Mucosa of descending colon (tissue), 3 donors: ENCODE measurements around the gene ZNF358. TPM values are rescaled to one million over a fixed set of nuclear protein-coding genes. Genes with fewer than 3 reads are reported as not detected.
A peak's percentile ranks its signal among the peaks of the same experiment; 100 is the strongest.

Source experiments
- ATAC-seq: fragments of 200-7000 bp; cut with Tn5 transposase; one replicate; pipeline ENCODE4 v1.9.1; 2020; ENCODE audit warnings: mild to moderate bottlenecking, moderate library complexity
- DNase-seq, 3 donors: peaks; one replicate each; pipeline ENCODE4 v3.0.0-alpha.2; 2020
- H3K36me3 ChIP-seq: fragments of 200-600 bp; one replicate; pipeline ENCODE4 v1.8.0; 2021; ENCODE audit warnings: low read depth, mild to moderate bottlenecking
- H3K4me1 ChIP-seq: fragments of 200-600 bp; one replicate; pipeline ENCODE4 v1.8.0; 2021; ENCODE audit warnings: low read depth, mild to moderate bottlenecking
- H3K4me3 ChIP-seq: fragments of 200-600 bp; one replicate; pipeline ENCODE4 v1.8.0; 2021; ENCODE audit warnings: mild to moderate bottlenecking
- H3K9me3 ChIP-seq: fragments of 200-600 bp; one replicate; pipeline ENCODE4 v1.8.0; 2021; ENCODE audit warnings: mild to moderate bottlenecking
- intact Hi-C, 2 donors: fragments of 100-400 bp; cut with DNase I in 1 of 2; cut with micrococcal nuclease in 1 of 2; formaldehyde crosslinking; loops; one replicate each; pipeline versions ENCODE4 v1.11.0 to v1.11.1; 2022; cut with DNase I, micrococcal nuclease
- total RNA-seq, 3 donors: library from RNA; stranded (reverse); fragmentation: NEBNext Ultra II Directional in 2 of 3; extraction: Animal tissue kit (Norgen Biotek cat#: 25700) in 2 of 3; gene quantifications; one replicate each; pipeline versions ENCODE4 v1.2.1 to v1.2.4, GENCODE V29; 2021 to 2023
- TF ChIP-seq, protein P1 (sequence below): fragments of 200-600 bp; IDR thresholded peaks from one replicate; pipeline ENCODE4 v1.8.0; 2022; ENCODE audit warnings: antibody characterized with exemption, mild to moderate bottlenecking
- donor health status: DM: no; HTN: no; CAD: no; lungs with moderate emphysema.
- donor health status: DM: no; HTN: no; CAD: no.
- donor health status: DM: no; HTN: yes; CAD: no.

The ZNF358 gene
- total RNA-seq, 3 donors from 2014 or later: 31.7 to 88.8 (median 42.1) TPM

DNA sequence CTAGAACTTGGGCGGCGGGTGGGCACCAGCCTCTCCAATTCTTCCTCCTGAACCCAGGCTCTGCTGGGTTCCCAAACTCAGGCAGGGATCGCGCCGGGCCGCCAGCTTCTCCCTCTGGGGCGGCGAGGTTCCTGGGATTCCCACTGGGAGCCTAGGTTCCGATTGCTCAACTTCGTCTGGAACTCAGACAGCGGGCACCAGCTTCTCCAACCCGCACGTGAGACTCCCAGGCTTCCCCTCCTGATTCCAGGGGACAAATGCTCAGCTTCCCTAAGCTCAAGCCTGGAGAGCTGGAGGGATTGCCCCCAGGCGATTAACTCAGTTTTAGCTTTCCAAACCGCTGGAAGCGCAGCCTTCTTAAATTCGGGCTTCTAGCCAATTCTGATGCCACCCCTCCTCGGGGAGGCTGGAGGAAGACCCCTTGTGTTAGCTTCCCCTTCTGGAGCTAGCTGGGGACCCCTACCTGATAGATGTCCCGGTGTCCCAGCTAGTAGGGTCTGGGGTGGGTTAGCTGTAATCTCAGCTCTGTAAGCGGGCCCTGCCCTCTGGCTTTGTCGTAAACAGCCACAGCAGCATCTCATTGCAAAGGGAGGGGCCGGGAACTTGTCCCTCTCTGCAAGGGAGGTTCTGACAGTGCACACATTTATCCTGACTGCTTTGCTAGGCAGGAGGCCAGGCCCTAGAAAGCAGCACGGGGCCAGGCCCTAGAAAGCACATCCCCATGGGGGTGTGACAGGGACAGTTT, 7.2 kb downstream of the ZNF358 start:
- DNase-seq (peak in 1 of 3 donors; percentile 38), ATAC-seq (peak; percentile 16)
- intact Hi-C loops: no loop called here
- Histone ChIP-seq H3K36me3 (no peaks in the 10 kb centered on the region), H3K4me1 (peaks cover 18% of the 10 kb centered on the region), H3K4me3 (peak overlapping the region; percentile 39), H3K9me3 (no peaks in the 10 kb centered on the region)
- TF ChIP-seq, protein P1, sequence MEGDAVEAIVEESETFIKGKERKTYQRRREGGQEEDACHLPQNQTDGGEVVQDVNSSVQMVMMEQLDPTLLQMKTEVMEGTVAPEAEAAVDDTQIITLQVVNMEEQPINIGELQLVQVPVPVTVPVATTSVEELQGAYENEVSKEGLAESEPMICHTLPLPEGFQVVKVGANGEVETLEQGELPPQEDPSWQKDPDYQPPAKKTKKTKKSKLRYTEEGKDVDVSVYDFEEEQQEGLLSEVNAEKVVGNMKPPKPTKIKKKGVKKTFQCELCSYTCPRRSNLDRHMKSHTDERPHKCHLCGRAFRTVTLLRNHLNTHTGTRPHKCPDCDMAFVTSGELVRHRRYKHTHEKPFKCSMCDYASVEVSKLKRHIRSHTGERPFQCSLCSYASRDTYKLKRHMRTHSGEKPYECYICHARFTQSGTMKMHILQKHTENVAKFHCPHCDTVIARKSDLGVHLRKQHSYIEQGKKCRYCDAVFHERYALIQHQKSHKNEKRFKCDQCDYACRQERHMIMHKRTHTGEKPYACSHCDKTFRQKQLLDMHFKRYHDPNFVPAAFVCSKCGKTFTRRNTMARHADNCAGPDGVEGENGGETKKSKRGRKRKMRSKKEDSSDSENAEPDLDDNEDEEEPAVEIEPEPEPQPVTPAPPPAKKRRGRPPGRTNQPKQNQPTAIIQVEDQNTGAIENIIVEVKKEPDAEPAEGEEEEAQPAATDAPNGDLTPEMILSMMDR: no peak

DNA sequence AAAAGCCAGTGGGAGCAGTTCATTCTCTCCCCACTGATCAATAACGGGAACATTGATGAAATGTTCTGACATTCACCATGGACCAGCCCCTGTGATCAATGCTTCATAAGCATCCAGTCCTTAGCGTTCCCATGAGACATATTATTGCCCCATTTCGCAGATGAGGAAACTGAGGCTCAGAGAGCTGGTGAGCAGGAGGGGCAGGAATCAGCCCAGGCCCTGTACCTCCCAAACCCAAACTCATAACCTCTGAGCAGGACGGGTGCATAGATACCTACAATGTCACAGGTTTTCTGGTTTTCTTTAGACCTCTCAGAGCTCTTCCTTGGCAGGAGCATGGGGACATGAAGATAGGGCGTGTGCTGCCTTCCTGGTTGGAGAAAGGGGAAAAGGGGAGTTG, 8.6 kb downstream of the ZNF358 start:
- Histone ChIP-seq H3K4me3 (no peak overlapping the region), H3K36me3 (no peaks in the 10 kb centered on the region), H3K4me1 (peaks cover 18% of the 10 kb centered on the region), H3K9me3 (no peaks in the 10 kb centered on the region)
- DNase-seq (no peak), ATAC-seq (no peak)
- TF ChIP-seq, protein P1: no peak
- intact Hi-C loops: no loop called here

DNA sequence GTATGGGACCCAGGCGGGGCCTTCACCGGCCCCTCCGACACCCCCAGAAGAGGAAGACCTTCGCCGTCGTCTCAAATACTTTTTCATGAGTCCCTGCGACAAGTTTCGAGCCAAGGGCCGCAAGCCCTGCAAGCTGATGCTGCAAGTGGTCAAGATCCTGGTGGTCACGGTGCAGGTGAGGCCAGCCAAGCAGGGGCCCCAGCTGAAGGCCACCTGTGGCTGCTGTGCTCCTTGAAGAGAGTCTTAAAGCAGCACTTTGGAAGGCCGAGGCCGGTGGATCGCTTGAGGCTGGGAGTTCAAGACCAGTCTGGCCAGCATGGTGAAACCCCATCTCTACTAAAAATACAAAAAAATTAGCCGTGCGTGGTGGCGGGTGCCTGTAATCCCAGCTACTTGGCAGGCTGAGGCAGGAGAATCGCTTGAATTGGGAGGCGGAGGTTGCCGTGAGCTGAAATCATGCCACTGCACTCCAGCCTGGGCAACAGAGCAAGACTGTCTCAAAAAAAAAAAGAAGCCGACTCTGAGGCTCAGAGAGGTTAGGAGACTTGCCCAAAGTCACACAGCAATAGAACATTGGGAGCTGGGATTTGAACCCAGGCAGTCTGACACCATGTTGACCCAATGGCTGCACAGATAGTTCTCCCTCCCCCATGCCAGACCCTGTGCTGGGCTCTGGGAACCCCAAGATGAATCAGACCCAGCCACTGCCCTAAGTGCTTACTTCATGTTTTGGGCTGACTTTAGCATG, 9.3 kb downstream of the ZNF358 start:
- intact Hi-C loops: no loop called here
- Histone ChIP-seq H3K4me1 (peaks cover 18% of the 10 kb centered on the region), H3K9me3 (no peaks in the 10 kb centered on the region), H3K4me3 (no peak overlapping the region), H3K36me3 (no peaks in the 10 kb centered on the region)
- TF ChIP-seq, protein P1: no peak
- ATAC-seq: no peak
- DNase-seq: no peak

GRCh38 chr19:7526059-7526929, 10.4 kb downstream of the ZNF358 start:
- Histone ChIP-seq H3K4me3 (no peak overlapping the region), H3K36me3 (no peaks in the 10 kb centered on the region), H3K4me1 (peaks cover 18% of the 10 kb centered on the region), H3K9me3 (no peaks in the 10 kb centered on the region)
- TF ChIP-seq, protein P1: no peak
- ATAC-seq: no peak
- intact Hi-C loops: no loop called here
- DNase-seq: no peak

DNA sequence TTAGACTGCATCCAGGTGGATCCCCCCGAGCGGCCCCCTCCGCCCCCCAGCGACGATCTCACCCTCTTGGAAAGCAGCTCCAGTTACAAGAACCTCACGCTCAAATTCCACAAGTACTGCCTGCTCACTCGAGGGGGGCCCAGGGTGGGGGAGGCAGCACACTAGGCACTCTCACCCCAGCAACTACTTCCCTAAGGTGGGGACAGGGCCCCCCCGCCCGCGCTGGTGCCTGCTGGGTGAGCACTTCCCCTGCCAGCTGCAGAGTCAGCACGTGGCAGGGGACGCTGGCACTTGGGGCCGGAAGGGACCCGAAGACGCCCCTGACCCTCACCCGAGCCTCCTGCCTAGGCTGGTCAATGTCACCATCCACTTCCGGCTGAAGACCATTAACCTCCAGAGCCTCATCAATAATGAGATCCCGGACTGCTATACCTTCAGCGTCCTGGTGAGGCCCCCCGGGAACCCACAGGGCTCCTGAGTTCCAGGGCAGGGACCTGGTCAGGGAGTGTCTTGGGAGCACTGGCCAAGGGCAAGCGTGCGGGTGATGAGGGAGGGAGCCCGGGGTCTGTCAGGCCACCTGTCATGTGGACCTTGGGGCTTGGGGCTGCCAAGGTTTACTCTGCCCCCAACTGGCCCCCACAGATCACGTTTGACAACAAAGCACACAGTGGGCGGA, 11.8 kb downstream of the ZNF358 start:
- no peak for ATAC-seq
- H3K4me3 ChIP-seq: no peak overlapping the region
- H3K9me3 ChIP-seq: no peaks in the 10 kb centered on the region
- DNase-seq: peak in 1 of 3 donors; percentile 61
- TF ChIP-seq, protein P1: no peak
- peaks cover 9% of the 10 kb centered on the region for H3K4me1 ChIP-seq
- H3K36me3 ChIP-seq: no peaks in the 10 kb centered on the region
- intact Hi-C loops: no loop called here
